Right ventricle myocardium inferior (tissue), 1 donor: ENCODE results near the gene ARAP2. TPM values are rescaled to one million over a fixed set of nuclear protein-coding genes. Genes with fewer than 3 reads are reported as not detected.

Experiments
- ATAC-seq: fragments of 200-7000 bp; cut with Tn5 transposase; one replicate; pipeline ENCODE4 v1.9.1; 2020; ENCODE audit warnings: mild to moderate bottlenecking, moderate library complexity
- DNase-seq: peaks from one replicate; pipeline ENCODE4 v3.0.0; 2021; ENCODE audit errors: missing footprints
- intact Hi-C: fragments of 100-400 bp; cut with DNase I; formaldehyde crosslinking; loops from one replicate; pipeline ENCODE4 v1.11.0; 2022
- total RNA-seq: library from RNA; stranded (reverse); fragmentation: NEBNext Ultra II Directional; extraction: Animal tissue kit (Norgen Biotek cat#: 25700); gene quantifications from one replicate; pipeline ENCODE4 v1.2.1, GENCODE V29; 2021
- donor health status: DM: no; HTN: yes; CAD: no; lungs with severe emphysema.

The ARAP2 gene
- total RNA-seq, 1 donor from 2014 or later = 2.8 TPM

GRCh38 chr4:36264207-36264826, 20.0 kb upstream of the ARAP2 start:
- intact Hi-C loops = no loop called here
- no peak for ATAC-seq

GRCh38 chr4:36260731-36261130, 16.4 kb upstream of the ARAP2 start:
- no peak for DNase-seq
- no peak for ATAC-seq
- intact Hi-C loops = no loop called here

More at GRCh38 chr4:36264207-36264826, 20.0 kb upstream of the ARAP2 start:
- no peak for DNase-seq

- intact Hi-C loops = no loop called here
These were observed 12.1 kb upstream of the ARAP2 start for GRCh38 chr4:36256398-36256891.

GRCh38 chr4:36255577-36255976, 11.3 kb upstream of the ARAP2 start:
- ATAC-seq (peak; percentile 13), DNase-seq (no peak)
- intact Hi-C loops = no loop called here

More at GRCh38 chr4:36256398-36256891, 12.1 kb upstream of the ARAP2 start:
- peak; percentile 60 for DNase-seq
- peak; percentile 79 for ATAC-seq

- ATAC-seq (no peak), DNase-seq (no peak)
- intact Hi-C loops = no loop called here
These were observed 10.1 kb upstream of the ARAP2 start for GRCh38 chr4:36254371-36254770.

- DNase-seq = no peak
- intact Hi-C loops = no loop called here
- ATAC-seq = no peak
These were observed 7.7 kb upstream of the ARAP2 start for GRCh38 chr4:36251983-36252382.

GRCh38 chr4:36249610-36250009, 5.3 kb upstream of the ARAP2 start:
- DNase-seq (no peak), ATAC-seq (no peak)
- intact Hi-C loops = no loop called here

GRCh38 chr4:36243355-36244256, 708 bp downstream of the ARAP2 start:
- ATAC-seq (peak; percentile 67), DNase-seq (peak; percentile 85)
- intact Hi-C loops = no loop called here

- intact Hi-C loops = no loop called here
- DNase-seq (no peak), ATAC-seq (no peak)
These were observed 1.5 kb downstream of the ARAP2 start for GRCh38 chr4:36242629-36243354.

- DNase-seq = no peak
- ATAC-seq = no peak
- intact Hi-C loops = no loop called here
These were observed 2.5 kb downstream of the ARAP2 start for GRCh38 chr4:36241771-36242170.

- DNase-seq = no peak
- no peak for ATAC-seq
- intact Hi-C loops = no loop called here
These were observed 6.7 kb downstream of the ARAP2 start for GRCh38 chr4:36237366-36238313.

- intact Hi-C loops = no loop called here
- no peak for DNase-seq
- ATAC-seq = no peak
These were observed 8.2 kb downstream of the ARAP2 start for GRCh38 chr4:36236159-36236558.

GRCh38 chr4:36235306-36235705, 9.0 kb downstream of the ARAP2 start:
- intact Hi-C loops = no loop called here
- DNase-seq (no peak), ATAC-seq (no peak)

- ATAC-seq = no peak
- no peak for DNase-seq
- intact Hi-C loops = no loop called here
These were observed 10.6 kb downstream of the ARAP2 start for GRCh38 chr4:36233567-36234266.

- DNase-seq = no peak
- intact Hi-C loops = no loop called here
- ATAC-seq = no peak
These were observed 13.8 kb downstream of the ARAP2 start for GRCh38 chr4:36230534-36230933.

- intact Hi-C loops = no loop called here
- DNase-seq = no peak
- no peak for ATAC-seq
These were observed 16.4 kb downstream of the ARAP2 start for GRCh38 chr4:36227913-36228312.

GRCh38 chr4:36226430-36227227, 17.7 kb downstream of the ARAP2 start:
- no peak for DNase-seq
- intact Hi-C loops = no loop called here
- no peak for ATAC-seq
